LNCAP (cell line): ENCODE results near the gene SH2D3C.

ENCODE experiments used
- CTCF ChIP-seq: fragments of 450-650 bp; IDR thresholded peaks from 2 replicates; pipeline ENCODE4 v1.5.1; 2017; ENCODE audit warnings: mild to moderate bottlenecking

SH2D3C gene

GRCh38 chr9:127763918-127764384 lies 14.5 kb downstream of the SH2D3C start:
- peak; percentile 8; the same call in 1 of the 2 replicates for TF ChIP-seq CTCF

- no peak for TF ChIP-seq CTCF
Measured at GRCh38 chr9:127762111-127762676, 16.3 kb downstream of the SH2D3C start.

- TF ChIP-seq CTCF = no peak
Measured at GRCh38 chr9:127761491-127761956, 16.9 kb downstream of the SH2D3C start.

- TF ChIP-seq CTCF = no peak
Measured at GRCh38 chr9:127761061-127761460, 17.4 kb downstream of the SH2D3C start.

GRCh38 chr9:127758843-127759242 lies 19.6 kb downstream of the SH2D3C start:
- no peak for TF ChIP-seq CTCF

- no peak for TF ChIP-seq CTCF
Measured at GRCh38 chr9:127756233-127756632, 22.2 kb downstream of the SH2D3C start.

- no peak for TF ChIP-seq CTCF
Measured at GRCh38 chr9:127755061-127756060, 23.1 kb downstream of the SH2D3C start.
